ENCODE results near the gene CLSTN1. TPM values are rescaled to one million over a fixed set of nuclear protein-coding genes. Genes with fewer than 3 reads are reported as not detected.

Gene CLSTN1
- total RNA-seq, 1 experiment from 2014 or later: 119 TPM

GRCh38 chr1:9737057-9737456 lies 86.7 kb downstream of the CLSTN1 start (continued):
- TF ChIP-seq E2F1 (CRISPR knock-in tag; IDR thresholded peaks at IDR 0.05) (no peak), KAT7 (CRISPR knock-in tag; IDR thresholded peaks at IDR 0.05; ENCODE audit: borderline replicate concordance) (no peak)

- no peak for ATAC-seq
- Mint-ChIP-seq H3K4me1 (no peaks in the 10 kb centered on the region), H3K9me3 (peaks cover 13% of the 10 kb centered on the region), H3K36me3 (peaks cover 82% of the 10 kb centered on the region), H3K27ac (no peak overlapping the region), H3K4me3 (no peak overlapping the region), H3K27me3 (ENCODE audit: low read depth) (no peaks in the 10 kb centered on the region)
- TF ChIP-seq, protein P1, sequence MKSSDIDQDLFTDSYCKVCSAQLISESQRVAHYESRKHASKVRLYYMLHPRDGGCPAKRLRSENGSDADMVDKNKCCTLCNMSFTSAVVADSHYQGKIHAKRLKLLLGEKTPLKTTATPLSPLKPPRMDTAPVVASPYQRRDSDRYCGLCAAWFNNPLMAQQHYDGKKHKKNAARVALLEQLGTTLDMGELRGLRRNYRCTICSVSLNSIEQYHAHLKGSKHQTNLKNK (CRISPR knock-in tag; IDR thresholded peaks at IDR 0.05): no peak
- TF ChIP-seq CREM (CRISPR knock-in tag; IDR thresholded peaks at IDR 0.05) (no peak), TCF7 (CRISPR knock-in tag; IDR thresholded peaks at IDR 0.05; ENCODE audit: low read depth) (no peak), GTF2I (CRISPR knock-in tag; conservative IDR thresholded peaks at IDR 0.05) (no peak), SMAD4 (CRISPR knock-in tag; IDR thresholded peaks at IDR 0.05) (no peak), AFF4 (CRISPR knock-in tag; IDR thresholded peaks at IDR 0.05; ENCODE audit: borderline replicate concordance) (no peak), ZNF317 (CRISPR knock-in tag; IDR thresholded peaks at IDR 0.05; ENCODE audit: borderline replicate concordance, low read depth) (no peak), OVOL2 (CRISPR knock-in tag; IDR thresholded peaks at IDR 0.05; ENCODE audit: borderline replicate concordance) (no peak), ATF1 (CRISPR knock-in tag; IDR thresholded peaks at IDR 0.05) (no peak), PRRX2 (CRISPR knock-in tag; IDR thresholded peaks at IDR 0.05) (no peak), JUN (CRISPR knock-in tag; IDR thresholded peaks at IDR 0.05) (no peak), E2F5 (CRISPR knock-in tag; IDR thresholded peaks at IDR 0.05) (no peak)
- TF ChIP-seq, protein P2, sequence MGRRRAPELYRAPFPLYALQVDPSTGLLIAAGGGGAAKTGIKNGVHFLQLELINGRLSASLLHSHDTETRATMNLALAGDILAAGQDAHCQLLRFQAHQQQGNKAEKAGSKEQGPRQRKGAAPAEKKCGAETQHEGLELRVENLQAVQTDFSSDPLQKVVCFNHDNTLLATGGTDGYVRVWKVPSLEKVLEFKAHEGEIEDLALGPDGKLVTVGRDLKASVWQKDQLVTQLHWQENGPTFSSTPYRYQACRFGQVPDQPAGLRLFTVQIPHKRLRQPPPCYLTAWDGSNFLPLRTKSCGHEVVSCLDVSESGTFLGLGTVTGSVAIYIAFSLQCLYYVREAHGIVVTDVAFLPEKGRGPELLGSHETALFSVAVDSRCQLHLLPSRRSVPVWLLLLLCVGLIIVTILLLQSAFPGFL (CRISPR knock-in tag; IDR thresholded peaks at IDR 0.05; ENCODE audit: borderline replicate concordance): no peak
- TF ChIP-seq, protein P3, sequence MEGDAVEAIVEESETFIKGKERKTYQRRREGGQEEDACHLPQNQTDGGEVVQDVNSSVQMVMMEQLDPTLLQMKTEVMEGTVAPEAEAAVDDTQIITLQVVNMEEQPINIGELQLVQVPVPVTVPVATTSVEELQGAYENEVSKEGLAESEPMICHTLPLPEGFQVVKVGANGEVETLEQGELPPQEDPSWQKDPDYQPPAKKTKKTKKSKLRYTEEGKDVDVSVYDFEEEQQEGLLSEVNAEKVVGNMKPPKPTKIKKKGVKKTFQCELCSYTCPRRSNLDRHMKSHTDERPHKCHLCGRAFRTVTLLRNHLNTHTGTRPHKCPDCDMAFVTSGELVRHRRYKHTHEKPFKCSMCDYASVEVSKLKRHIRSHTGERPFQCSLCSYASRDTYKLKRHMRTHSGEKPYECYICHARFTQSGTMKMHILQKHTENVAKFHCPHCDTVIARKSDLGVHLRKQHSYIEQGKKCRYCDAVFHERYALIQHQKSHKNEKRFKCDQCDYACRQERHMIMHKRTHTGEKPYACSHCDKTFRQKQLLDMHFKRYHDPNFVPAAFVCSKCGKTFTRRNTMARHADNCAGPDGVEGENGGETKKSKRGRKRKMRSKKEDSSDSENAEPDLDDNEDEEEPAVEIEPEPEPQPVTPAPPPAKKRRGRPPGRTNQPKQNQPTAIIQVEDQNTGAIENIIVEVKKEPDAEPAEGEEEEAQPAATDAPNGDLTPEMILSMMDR (IDR thresholded peaks at IDR 0.05): no peak
- TF ChIP-seq, protein P4, sequence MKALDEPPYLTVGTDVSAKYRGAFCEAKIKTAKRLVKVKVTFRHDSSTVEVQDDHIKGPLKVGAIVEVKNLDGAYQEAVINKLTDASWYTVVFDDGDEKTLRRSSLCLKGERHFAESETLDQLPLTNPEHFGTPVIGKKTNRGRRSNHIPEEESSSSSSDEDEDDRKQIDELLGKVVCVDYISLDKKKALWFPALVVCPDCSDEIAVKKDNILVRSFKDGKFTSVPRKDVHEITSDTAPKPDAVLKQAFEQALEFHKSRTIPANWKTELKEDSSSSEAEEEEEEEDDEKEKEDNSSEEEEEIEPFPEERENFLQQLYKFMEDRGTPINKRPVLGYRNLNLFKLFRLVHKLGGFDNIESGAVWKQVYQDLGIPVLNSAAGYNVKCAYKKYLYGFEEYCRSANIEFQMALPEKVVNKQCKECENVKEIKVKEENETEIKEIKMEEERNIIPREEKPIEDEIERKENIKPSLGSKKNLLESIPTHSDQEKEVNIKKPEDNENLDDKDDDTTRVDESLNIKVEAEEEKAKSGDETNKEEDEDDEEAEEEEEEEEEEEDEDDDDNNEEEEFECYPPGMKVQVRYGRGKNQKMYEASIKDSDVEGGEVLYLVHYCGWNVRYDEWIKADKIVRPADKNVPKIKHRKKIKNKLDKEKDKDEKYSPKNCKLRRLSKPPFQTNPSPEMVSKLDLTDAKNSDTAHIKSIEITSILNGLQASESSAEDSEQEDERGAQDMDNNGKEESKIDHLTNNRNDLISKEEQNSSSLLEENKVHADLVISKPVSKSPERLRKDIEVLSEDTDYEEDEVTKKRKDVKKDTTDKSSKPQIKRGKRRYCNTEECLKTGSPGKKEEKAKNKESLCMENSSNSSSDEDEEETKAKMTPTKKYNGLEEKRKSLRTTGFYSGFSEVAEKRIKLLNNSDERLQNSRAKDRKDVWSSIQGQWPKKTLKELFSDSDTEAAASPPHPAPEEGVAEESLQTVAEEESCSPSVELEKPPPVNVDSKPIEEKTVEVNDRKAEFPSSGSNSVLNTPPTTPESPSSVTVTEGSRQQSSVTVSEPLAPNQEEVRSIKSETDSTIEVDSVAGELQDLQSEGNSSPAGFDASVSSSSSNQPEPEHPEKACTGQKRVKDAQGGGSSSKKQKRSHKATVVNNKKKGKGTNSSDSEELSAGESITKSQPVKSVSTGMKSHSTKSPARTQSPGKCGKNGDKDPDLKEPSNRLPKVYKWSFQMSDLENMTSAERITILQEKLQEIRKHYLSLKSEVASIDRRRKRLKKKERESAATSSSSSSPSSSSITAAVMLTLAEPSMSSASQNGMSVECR (CRISPR knock-in tag; IDR thresholded peaks at IDR 0.05; ENCODE audit: borderline replicate concordance): no peak
- no peak for DNase-seq (ENCODE audit: low spot score)
- ChIA-PET CTCF (interaction anchor here (1.4 to 1.7 kb wide), 2 partner anchors 11 to 15 kb away, joined by 3 to 5 read pairs; no protein-coding TSS in a partner anchor), POLR2A (no interaction called here)
Measured at GRCh38 chr1:9736241-9736640, 87.5 kb downstream of the CLSTN1 start.
